ENCODE data around the gene VASH2.

DNA sequence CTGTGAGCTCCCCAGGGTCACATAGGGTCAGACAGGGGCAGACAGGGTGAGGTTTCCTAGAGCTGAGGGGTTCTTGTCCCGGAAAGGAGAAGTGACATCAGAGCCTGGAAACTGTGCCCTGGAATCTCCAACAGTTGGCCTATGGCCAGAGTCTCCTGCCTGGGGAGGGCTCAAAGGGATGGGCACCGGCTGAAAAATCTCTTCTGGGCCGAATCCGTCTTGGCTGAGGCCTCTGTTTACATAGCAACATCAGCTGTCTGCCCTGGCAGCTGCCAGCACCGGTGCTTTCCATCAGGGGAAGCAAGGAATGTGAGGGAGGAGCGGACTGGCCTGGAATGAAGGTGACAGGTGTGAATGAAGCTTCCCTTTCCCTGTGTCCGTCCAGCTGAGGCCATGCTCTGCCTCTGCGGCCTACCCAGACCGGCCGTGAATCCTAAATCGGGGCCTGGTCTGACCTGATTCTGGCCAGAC is 30.7 kb downstream of the VASH2 start:
- TF ChIP-seq, protein P1, sequence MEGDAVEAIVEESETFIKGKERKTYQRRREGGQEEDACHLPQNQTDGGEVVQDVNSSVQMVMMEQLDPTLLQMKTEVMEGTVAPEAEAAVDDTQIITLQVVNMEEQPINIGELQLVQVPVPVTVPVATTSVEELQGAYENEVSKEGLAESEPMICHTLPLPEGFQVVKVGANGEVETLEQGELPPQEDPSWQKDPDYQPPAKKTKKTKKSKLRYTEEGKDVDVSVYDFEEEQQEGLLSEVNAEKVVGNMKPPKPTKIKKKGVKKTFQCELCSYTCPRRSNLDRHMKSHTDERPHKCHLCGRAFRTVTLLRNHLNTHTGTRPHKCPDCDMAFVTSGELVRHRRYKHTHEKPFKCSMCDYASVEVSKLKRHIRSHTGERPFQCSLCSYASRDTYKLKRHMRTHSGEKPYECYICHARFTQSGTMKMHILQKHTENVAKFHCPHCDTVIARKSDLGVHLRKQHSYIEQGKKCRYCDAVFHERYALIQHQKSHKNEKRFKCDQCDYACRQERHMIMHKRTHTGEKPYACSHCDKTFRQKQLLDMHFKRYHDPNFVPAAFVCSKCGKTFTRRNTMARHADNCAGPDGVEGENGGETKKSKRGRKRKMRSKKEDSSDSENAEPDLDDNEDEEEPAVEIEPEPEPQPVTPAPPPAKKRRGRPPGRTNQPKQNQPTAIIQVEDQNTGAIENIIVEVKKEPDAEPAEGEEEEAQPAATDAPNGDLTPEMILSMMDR (IDR thresholded peaks at IDR 0.05): no peak
- TF ChIP-seq POLR2A (IDR thresholded peaks at IDR 0.05) (no peak), EP300 (IDR thresholded peaks at IDR 0.05) (no peak)
